ENCODE data around the gene MYH9. TPM values are rescaled to one million over a fixed set of nuclear protein-coding genes. Genes with fewer than 3 reads are reported as not detected.

The MYH9 gene
- total RNA-seq, 2 donors from 2014 or later: 125 to 229 TPM

- peak overlapping the region; percentile 68 to 87 for H3K27ac ChIP-seq
- no peak for TF ChIP-seq CTCF (IDR thresholded peaks at IDR 0.05)
- H3K4me1 ChIP-seq: peaks cover 0 to 99% of the 10 kb centered on the region in 2 donors
- H3K9me3 ChIP-seq: no peaks in the 10 kb centered on the region
- peaks cover 49% of the 10 kb centered on the region for H3K36me3 ChIP-seq
- H3K4me3 ChIP-seq: no peak overlapping the region
- H3K27me3 ChIP-seq: no peaks in the 10 kb centered on the region
- DNase-seq (ENCODE audit: low spot score): no peak
Observed at GRCh38 chr22:36377022-36377631, 10.6 kb downstream of the MYH9 start.

- no peaks in the 10 kb centered on the region for H3K27me3 ChIP-seq
- no peaks in the 10 kb centered on the region for H3K9me3 ChIP-seq
- H3K4me1 ChIP-seq: peaks cover 0 to 99% of the 10 kb centered on the region in 2 donors
- TF ChIP-seq CTCF (IDR thresholded peaks at IDR 0.05): no peak
- no peak overlapping the region for H3K4me3 ChIP-seq
- peak overlapping the region; percentile 68 to 87 for H3K27ac ChIP-seq
- DNase-seq (ENCODE audit: low spot score): no peak
- peaks cover 40% of the 10 kb centered on the region for H3K36me3 ChIP-seq
Observed at GRCh38 chr22:36376265-36376664, 11.5 kb downstream of the MYH9 start.

- Histone ChIP-seq H3K4me1 (peaks cover 0 to 99% of the 10 kb centered on the region in 2 donors), H3K36me3 (peaks cover 31% of the 10 kb centered on the region), H3K9me3 (no peaks in the 10 kb centered on the region), H3K27me3 (no peaks in the 10 kb centered on the region), H3K27ac (peak overlapping the region; percentile 85 to 87), H3K4me3 (no peak overlapping the region)
- no peak for DNase-seq (ENCODE audit: low spot score)
- no peak for TF ChIP-seq CTCF (IDR thresholded peaks at IDR 0.05)
Observed at GRCh38 chr22:36375071-36375980, 12.4 kb downstream of the MYH9 start.

- peaks cover 29% of the 10 kb centered on the region for H3K36me3 ChIP-seq
- H3K27ac ChIP-seq: peak overlapping the region; percentile 85 to 87
- DNase-seq (ENCODE audit: low spot score): no peak
- TF ChIP-seq CTCF (IDR thresholded peaks at IDR 0.05): no peak
- H3K27me3 ChIP-seq: no peaks in the 10 kb centered on the region
- peaks cover 0 to 99% of the 10 kb centered on the region in 2 donors for H3K4me1 ChIP-seq
- H3K4me3 ChIP-seq: no peak overlapping the region
- no peaks in the 10 kb centered on the region for H3K9me3 ChIP-seq
Observed at GRCh38 chr22:36374603-36375024, 13.2 kb downstream of the MYH9 start.

GRCh38 chr22:36373258-36373579 lies 14.5 kb downstream of the MYH9 start:
- peak overlapping the region; percentile 85 to 87 for H3K27ac ChIP-seq
- no peaks in the 10 kb centered on the region for H3K9me3 ChIP-seq
- no peak overlapping the region for H3K4me3 ChIP-seq
- DNase-seq (ENCODE audit: low spot score): no peak
- peaks cover 0 to 99% of the 10 kb centered on the region in 2 donors for H3K4me1 ChIP-seq
- no peaks in the 10 kb centered on the region for H3K27me3 ChIP-seq
- no peak for TF ChIP-seq CTCF (IDR thresholded peaks at IDR 0.05)
- H3K36me3 ChIP-seq: peaks cover 21% of the 10 kb centered on the region

Data from right atrium auricular region (tissue), 2 donors.